ENCODE data around the gene ARID1B. TPM values are rescaled to one million over a fixed set of nuclear protein-coding genes. Genes with fewer than 3 reads are reported as not detected.

The ARID1B gene
- total and polyA plus RNA-seq, 2 of the 4 experiments (the other 2 are of a cell fraction) = 14.5 to 20.1 TPM

- peak overlapping the region in 1 of 2 experiments; percentile 44; a peak in 1 of 4 replicates for H4K8ac ChIP-seq (ENCODE audit: low read depth in 2 of 2, low read length in 2 of 2)
- no peak overlapping the region for H3K4me3 ChIP-seq (ENCODE audit: insufficient read depth, low read depth, low read length)
- intact Hi-C loops (cut with micrococcal nuclease) (no loop called here), dilution Hi-C loops (cut with HindIII; ENCODE audit: low sequenced_read_pairs, unreplicated experiment) (no loop called here), in situ Hi-C loops (cut with MboI; ENCODE audit: low sequenced_read_pairs) (no loop called here)
- no TSS peak for BruUV-seq (replicated peaks)
- H3K14ac ChIP-seq (replicated peaks; ENCODE audit: low read depth, low read length) = no peak overlapping the region
- H4K20me1 ChIP-seq (ENCODE audit: insufficient read depth, low read length) = no peaks in the 10 kb centered on the region
- TF ChIP-seq MAFK (IDR thresholded peaks at IDR 0.05; ENCODE audit: low read depth, low read length) = no peak
- no peak for TF ChIP-seq CHD1 (IDR thresholded peaks at IDR 0.05; ENCODE audit: low read depth, low read length)
- TF ChIP-seq CEBPB (IDR thresholded peaks at IDR 0.05; ENCODE audit: low read depth, low read length) = no peak
- no peak for TF ChIP-seq BHLHE40 (IDR thresholded peaks at IDR 0.05; ENCODE audit: low read depth, low read length)
- TF ChIP-seq, protein P1, sequence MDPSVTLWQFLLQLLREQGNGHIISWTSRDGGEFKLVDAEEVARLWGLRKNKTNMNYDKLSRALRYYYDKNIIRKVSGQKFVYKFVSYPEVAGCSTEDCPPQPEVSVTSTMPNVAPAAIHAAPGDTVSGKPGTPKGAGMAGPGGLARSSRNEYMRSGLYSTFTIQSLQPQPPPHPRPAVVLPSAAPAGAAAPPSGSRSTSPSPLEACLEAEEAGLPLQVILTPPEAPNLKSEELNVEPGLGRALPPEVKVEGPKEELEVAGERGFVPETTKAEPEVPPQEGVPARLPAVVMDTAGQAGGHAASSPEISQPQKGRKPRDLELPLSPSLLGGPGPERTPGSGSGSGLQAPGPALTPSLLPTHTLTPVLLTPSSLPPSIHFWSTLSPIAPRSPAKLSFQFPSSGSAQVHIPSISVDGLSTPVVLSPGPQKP (IDR thresholded peaks at IDR 0.05; ENCODE audit: borderline replicate concordance, low read depth, low read length) = no peak
- no peak for TF ChIP-seq RCOR1 (IDR thresholded peaks at IDR 0.05; ENCODE audit: insufficient replicate concordance, low read length)
- no peak for TF ChIP-seq FOS (IDR thresholded peaks at IDR 0.05; ENCODE audit: low read depth, low read length)
- no peak for TF ChIP-seq POLR2A (IDR thresholded peaks at IDR 0.05; ENCODE audit: low read depth, low read length)
- TF ChIP-seq MXI1 (IDR thresholded peaks at IDR 0.05; ENCODE audit: borderline replicate concordance, low read depth, low read length) = no peak
- no peak for TF ChIP-seq NFE2L2 (IDR thresholded peaks at IDR 0.05; ENCODE audit: low read depth, low read length)
- no peak for TF ChIP-seq RAD21 (IDR thresholded peaks at IDR 0.05; ENCODE audit: low read length)
- TF ChIP-seq CTCF (conservative IDR thresholded peaks at IDR 0.05; ENCODE audit: low read depth, low read length) = no peak
- no peak for TF ChIP-seq MAZ (IDR thresholded peaks at IDR 0.05; ENCODE audit: borderline replicate concordance, low read depth, low read length)
- TF ChIP-seq SMC3 (IDR thresholded peaks at IDR 0.05; ENCODE audit: low read depth, low read length) = no peak
- TF ChIP-seq, protein P2, sequence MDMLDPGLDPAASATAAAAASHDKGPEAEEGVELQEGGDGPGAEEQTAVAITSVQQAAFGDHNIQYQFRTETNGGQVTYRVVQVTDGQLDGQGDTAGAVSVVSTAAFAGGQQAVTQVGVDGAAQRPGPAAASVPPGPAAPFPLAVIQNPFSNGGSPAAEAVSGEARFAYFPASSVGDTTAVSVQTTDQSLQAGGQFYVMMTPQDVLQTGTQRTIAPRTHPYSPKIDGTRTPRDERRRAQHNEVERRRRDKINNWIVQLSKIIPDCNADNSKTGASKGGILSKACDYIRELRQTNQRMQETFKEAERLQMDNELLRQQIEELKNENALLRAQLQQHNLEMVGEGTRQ (IDR thresholded peaks at IDR 0.05; ENCODE audit: low read depth, low read length) = no peak
- TF ChIP-seq RFX5 (IDR thresholded peaks at IDR 0.05; ENCODE audit: low read depth, low read length) = no peak
- peaks cover 12% of the 10 kb centered on the region for H3K36me3 ChIP-seq (ENCODE audit: control insufficient read depth, insufficient read depth, low read length)
- ATAC-seq (ENCODE audit: low read depth) (no peak), DNase-seq (peak; percentile 54)
- no peak overlapping the region; the same call in 1 of the 2 replicates for H3K4me2 ChIP-seq (ENCODE audit: low read depth, low read length)
- no peak overlapping the region for H4K5ac ChIP-seq (ENCODE audit: low read depth, low read length)
- no CpG with 5 or more reads among the region's 2 CpGs for WGBS, 2 experiments (ENCODE audit: extremely low coverage in 2 of 2, insufficient read length in 1 of 2)
- no peak overlapping the region for H3K27ac ChIP-seq (ENCODE audit: insufficient read depth, low read length)
- H3K27me3 ChIP-seq (ENCODE audit: control insufficient read depth, insufficient read depth, low read length) = no peaks in the 10 kb centered on the region
- no peak overlapping the region for H3K56ac ChIP-seq (ENCODE audit: extremely low read depth, insufficient read depth, low read length)
- ChIA-PET POLR2A (ENCODE audit: unreplicated experiment) (no interaction called here), CTCF (no interaction called here)
- peaks cover 13% of the 10 kb centered on the region for H3K9me1 ChIP-seq (ENCODE audit: insufficient read depth, low read length)
- no peak overlapping the region for H2BK120ac ChIP-seq (ENCODE audit: low read depth, low read length)
- H2BK5ac ChIP-seq (ENCODE audit: low read depth, low read length, poor library complexity, severe bottlenecking) = no peak overlapping the region
- H2AK9ac ChIP-seq (replicated peaks; ENCODE audit: low read depth, low read length, poor library complexity) = no peak overlapping the region
- no peak overlapping the region for H4K91ac ChIP-seq (ENCODE audit: insufficient read depth, low read depth, low read length)
- H3K4me1 ChIP-seq (ENCODE audit: control insufficient read depth, insufficient read depth, low read length) = peaks cover 14% of the 10 kb centered on the region
- no peak overlapping the region for H2BK15ac ChIP-seq (ENCODE audit: low read depth, low read length)
- H3K9ac ChIP-seq (ENCODE audit: low read depth, low read length) = no peak overlapping the region
- H2AFZ ChIP-seq (replicated peaks; ENCODE audit: low read length, poor library complexity) = no peak overlapping the region
- H3K4ac ChIP-seq (ENCODE audit: low read depth, low read length) = no peak overlapping the region
- no peak overlapping the region for H3K18ac ChIP-seq (ENCODE audit: low read depth, low read length)
- H2AK5ac ChIP-seq (ENCODE audit: low read depth, low read length) = peak overlapping the region; percentile 38; the same call in 1 of the 2 replicates
- no peak overlapping the region for H2BK20ac ChIP-seq (ENCODE audit: low read depth, low read length)
- H3K79me1 ChIP-seq (ENCODE audit: low read depth in 1 of 2, low read length in 2 of 2) = peaks cover 29 to 30% of the 10 kb centered on the region in 2 experiments; a peak in 3 of 4 replicates
- no peak overlapping the region for H3K23ac ChIP-seq (ENCODE audit: low read depth, low read length)
- no peaks in the 10 kb centered on the region for H3K9me3 ChIP-seq (ENCODE audit: control insufficient read depth, insufficient read depth, low read length)
These were observed 356.7 kb downstream of the ARID1B start for GRCh38 chr6:157133856-157134255.

Measured in IMR-90 (cell line).